ENCODE data around the gene DCTPP1.
"Not testable (repeated sequence)": the region's sequence is repeated elsewhere in the genome, so short reads cannot be mapped to it uniquely, and the experiment has no call there.

Gene DCTPP1

DNA sequence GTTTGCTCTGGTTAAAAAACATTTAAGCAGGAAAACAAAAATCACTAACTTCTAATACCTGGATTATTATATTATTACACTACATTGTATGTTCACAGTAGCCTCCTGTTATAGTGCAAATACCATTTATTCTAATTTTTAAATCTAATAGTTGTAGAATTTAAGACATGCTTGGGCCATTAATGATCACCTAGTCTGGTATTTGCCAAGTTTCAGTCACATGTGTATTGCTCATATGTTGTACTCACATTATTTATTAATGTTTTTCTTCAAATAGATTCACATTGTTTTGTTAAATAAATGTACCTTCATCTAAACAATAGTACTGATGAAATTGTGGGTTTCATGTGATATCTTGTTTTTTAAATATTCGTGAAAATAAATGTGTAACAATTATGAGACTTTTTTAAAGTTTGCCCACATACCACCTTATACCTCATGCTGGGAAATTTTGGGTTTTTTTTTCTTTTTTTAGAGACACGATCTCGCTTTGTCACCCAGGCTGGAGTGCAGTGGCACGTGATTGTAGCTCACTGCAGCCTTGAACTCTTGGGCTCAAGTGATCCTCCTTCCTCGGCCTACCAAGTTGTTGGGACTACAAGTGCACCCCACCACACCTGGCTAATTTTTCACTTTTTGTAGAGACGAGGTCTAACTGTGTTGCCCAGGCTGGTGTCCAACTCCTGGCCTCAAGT, 16.6 kb downstream of the DCTPP1 start:
- DNase-seq: no peak

DNA sequence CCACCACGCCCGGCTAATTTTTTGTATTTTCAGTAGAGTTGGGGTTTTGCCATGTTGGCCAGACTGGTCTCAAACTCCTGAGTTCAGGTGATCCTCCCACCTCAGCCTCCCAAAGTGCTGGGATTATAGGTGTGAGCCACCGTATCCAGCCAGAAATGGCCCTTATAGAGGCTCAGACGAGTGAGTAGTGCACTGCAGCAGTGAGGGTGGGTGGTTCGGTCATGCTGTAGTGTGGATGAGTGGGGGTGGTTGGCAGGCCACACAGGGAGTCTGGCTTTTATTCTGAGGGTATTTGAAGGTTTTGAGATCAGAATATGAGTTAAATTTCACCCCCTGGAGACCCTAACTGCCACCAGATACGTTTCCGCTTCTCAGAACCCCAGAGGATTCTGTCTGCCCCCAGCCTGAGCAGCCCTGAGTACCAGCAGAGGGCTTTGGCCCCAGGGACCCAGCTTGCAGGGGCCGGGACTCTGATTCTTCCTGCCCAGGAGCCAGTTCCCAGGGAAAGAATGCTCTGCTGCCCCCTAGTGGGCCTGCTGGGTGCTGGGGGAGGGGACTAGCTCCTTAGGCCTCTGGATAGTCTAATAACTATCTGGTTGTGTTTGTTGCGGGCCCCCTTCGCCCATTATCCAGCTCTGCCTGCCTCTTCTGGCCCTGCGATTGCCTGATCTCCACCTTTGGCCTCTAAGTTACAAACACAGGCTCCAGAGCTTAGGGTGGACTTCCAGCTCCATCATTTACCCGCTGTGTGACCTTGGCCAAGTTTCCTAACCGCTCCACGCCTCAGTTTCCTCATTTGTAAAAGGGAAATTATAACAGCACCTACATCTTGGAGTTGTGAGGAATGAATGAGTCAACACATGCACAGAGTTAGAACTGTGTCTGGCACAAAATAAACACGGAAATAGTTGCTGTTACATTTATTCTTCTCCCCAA, 20.4 kb downstream of the DCTPP1 start:
- DNase-seq: peak in 13 of 14 donors; percentile 16 to 90 (median 81)

DNA sequence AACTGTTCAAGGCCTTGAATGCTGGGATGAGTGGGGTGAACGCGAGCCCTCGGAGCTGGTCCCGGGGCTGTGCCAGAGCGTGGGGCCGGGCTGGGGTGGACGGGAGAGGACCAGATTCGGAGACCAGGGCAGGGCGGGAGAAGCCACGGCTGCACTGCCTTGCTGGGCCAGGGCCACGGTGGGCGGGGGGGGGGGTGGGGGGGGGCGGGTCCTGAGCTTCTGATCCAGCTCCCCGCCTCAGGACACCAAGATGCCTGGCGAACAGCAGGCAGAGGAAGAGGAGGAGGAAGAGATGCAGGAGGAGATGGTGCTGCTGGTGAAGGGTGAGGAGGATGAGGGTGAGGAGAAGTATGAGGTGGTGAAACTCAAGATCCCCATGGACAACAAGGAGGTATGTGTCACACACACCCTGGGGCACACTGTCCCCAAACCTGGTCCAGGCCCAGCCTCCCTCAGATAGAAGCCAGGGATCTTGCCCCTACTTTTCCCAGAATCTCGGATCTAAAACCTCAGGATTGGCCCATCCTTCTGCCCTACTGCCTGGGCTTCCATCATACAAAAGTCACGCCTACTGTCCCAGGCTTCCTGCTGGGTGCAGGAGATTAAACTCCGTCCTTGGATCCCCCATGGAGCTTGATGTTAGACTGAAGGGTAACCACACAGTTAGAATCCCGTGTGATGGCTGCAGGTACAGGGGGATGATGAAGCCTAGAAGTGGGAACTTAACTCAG, 21.9 kb downstream of the DCTPP1 start:
- DNase-seq: peak in 1 of 14 donors; percentile 13

DNA sequence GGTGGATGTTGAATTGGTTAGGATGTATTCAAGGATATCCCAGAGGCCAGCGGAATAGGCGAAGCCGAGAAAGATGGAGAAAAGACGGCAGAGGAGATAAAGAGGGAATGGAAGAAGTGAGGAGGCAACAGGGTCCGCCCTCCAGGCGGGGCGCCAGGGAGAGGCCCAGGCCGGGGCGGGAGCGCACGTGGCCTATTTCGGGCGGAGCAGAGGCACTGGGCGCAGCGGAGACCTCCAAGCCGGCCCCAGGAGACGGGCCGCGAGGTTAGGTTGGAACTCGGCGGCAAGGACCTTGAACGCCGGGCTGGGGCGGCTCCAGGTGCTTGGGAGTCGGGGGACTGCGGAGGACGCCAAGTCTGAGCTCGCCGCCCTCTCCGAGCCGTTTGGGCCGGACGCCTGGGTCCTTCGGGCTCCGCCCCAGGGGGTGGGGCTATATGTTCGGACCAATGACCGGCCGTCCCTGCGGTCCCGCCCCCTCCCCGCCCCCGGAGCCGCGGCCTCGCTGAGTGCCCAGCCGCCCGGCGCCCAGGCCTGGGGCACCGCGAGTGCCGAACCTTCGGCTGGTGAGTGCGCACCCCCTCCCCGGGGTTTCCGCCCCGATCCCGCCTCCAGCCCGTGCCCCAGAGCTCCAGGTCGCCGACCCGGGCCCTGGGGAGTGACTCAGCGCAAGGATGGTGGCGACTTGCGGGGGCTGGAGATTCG, 22.6 kb downstream of the DCTPP1 start, which contains the start of gene ZNF771:
Gene ZNF771 (plus strand): TSS at position 505 of the 702 bp plus-strand sequence. CDS start 448 bp downstream, outside the sequence.
- peak in 13 of 14 donors; percentile 44 to 93 (median 87) for DNase-seq

DNA sequence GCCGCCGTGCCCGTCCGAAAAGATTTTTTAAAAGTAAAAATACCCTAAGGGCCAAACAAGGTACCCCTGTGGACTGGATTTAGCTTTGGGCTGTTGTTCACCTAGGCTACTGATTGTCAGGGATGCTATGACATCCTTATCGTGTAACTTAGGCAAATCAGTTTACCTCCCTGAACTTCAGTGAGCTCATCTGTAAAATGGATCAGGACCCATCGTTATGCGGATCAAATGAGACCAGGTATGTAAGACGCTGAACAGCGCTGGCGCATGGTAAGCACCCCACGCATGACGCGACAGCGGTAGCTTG, 23.1 kb downstream of the DCTPP1 start:
- DNase-seq: no peak

DNA sequence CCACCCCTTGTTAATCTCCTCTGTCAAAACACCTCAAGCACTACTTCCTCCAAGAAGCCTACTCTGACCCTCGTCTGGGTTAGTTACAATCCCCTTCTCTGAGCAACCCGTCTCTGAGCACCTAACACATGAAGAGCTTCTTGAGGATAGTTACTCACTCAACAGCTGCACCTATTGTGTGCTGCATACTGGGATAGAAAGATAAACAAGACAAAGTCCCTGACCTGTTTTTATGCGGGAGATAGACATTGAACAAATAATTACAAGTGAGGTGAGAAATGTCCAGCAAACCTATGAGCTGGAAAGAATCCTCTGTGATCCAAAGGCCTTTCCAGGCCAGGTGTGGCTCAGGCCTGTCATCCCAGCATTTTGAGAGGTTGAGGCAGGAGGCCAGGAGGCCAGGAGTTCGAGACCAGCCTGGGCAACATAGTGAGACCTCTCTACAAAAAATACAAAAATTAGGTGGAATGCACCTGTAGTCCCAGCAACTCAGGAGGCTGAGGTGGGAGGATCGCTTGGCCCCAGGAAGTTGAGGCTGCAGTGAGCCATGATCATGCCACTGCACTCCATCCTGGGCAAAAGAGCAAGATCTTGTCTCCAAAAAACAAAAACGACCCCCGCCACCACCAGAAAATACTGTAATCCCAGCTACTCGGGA, 27.9 kb downstream of the DCTPP1 start:
- no peak for DNase-seq

DNA sequence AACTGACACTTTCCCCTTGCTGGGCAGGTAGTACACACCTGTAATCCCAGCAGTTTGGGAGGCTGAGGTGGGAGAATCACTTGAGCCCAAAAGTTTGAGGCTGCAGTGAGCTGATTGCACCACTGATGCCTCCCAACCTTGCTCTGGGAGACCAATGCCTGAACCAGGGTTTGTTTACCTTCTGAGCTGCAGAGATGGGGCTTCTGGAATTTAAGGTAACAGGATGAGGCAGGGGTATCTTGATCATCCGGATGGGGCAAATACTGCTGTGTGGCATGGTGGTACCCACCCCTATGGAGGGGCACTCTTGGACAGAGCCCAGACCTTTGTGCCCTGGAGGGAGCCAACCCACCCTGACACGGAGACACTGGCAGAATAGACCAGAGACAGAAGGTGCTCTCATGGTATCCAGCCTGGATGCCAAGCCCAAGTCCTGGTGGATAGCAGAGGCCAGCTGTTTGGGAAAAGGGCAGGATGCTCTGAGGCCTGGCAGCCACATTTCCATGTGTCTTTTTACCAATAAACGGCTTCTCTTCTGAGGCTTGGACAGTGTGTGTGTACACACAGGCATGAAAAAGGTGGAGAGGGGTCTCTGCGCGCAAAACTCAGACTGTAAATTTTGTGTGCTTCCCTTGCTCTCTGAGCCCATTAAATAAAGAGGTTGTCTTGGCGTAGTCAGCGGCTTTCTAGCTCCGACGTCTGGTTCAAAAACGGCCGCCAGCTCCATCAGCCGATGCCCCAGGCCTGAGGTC, 30.2 kb downstream of the DCTPP1 start:
- no peak for DNase-seq

DNA sequence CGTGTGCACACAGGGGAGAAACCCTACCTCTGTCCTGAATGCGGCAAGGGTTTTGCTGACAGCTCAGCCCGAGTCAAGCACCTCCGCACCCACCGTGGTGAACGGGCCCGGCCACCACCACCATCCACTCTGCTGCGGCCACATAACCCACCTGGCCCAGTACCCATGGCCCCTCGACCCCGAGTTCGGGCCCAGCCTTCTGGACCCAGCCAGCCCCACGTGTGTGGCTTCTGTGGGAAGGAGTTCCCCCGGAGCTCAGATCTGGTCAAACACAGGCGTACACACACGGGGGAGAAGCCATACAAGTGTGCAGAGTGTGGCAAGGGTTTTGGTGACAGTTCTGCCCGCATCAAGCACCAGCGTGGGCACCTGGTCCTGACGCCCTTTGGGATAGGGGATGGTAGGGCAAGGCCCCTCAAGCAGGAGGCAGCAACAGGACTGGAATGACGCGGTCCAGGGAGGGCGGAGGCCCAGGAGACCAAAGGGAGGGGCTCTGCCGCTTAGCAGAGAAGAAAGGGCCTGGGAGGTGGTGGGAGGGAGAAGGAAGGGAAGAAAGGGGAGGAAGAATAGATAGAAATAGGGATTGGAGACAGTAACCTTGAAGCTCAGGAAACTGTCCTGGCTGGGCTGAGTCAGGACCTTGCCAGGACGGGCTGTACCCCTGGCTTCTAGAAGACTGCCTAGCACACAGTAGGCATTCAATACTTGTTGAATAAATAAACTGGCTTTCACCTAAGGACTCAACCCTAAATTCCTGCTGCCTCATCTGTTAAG, 31.0 kb downstream of the DCTPP1 start:
- no peak for DNase-seq

DNA sequence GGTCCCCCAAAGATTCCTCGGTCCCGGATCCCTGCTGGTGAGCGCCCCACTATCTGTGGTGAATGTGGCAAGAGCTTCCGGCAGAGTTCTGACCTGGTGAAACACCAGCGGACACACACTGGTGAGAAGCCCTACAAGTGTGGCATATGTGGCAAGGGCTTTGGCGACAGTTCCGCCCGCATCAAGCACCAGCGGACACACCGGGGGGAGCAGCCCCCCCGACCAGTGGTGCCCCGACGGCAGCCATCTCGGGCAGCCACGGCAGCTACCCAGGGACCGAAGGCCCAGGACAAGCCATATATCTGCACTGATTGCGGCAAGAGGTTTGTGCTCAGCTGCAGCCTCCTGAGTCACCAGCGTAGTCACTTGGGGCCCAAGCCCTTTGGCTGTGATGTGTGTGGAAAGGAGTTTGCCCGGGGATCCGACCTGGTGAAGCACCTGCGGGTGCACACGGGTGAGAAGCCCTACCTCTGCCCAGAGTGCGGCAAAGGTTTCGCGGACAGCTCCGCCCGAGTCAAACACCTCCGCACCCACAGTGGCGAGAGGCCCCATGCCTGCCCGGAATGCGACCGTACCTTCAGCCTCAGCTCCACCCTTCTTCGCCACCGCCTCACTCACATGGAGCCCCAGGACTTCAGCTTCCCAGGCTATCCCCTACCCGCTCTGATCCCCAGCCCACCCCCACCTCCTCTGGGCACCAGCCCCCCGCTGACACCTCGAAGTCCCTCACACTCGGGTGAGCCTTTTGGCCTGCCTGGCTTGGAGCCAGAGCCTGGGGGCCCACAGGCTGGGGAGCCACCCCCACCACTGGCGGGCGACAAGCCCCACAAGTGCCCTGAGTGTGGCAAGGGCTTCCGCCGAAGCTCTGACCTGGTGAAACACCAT, 31.8 kb downstream of the DCTPP1 start:
- no peak for DNase-seq

DNA sequence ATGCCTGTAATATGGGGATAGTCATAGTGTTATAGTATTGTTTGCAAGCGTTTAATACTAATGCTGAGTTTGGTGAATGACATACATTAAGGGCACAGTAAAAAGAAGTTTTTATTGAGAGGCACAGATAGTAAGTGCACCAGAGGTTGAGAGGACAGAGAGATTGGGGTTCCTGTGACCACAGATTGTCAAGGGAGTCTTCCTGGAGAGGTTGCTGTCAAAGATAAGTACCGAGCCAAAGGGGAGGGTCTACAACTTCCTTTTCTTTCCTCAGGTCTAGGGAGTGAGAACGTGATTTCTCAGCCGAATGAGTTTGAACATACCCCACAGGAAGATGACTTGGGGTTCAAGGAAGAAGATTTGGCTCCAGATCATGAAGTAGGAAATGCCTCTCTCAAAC, 32.8 kb downstream of the DCTPP1 start:
- no peak for DNase-seq

DNA sequence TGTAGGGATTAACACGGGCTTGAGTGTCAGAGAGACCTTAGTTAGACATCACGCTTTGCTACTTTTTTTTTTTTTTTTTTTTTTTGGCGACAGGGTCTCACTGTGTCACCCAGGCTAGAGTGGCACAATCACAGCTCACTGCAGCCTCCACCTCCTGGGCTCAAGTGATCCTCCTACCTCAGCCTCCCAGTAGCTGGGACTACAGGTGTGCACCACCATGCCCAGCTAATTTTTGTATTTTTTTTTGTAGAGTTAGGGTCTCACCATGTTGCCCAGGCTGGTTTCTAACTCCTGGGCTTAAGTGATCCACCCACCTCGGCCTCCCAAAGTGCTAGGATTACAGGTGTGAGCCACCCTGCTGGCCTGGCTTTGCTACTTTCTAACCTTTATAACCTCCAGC, 33.2 kb downstream of the DCTPP1 start:
- DNase-seq: not testable (repeated sequence)

DNA sequence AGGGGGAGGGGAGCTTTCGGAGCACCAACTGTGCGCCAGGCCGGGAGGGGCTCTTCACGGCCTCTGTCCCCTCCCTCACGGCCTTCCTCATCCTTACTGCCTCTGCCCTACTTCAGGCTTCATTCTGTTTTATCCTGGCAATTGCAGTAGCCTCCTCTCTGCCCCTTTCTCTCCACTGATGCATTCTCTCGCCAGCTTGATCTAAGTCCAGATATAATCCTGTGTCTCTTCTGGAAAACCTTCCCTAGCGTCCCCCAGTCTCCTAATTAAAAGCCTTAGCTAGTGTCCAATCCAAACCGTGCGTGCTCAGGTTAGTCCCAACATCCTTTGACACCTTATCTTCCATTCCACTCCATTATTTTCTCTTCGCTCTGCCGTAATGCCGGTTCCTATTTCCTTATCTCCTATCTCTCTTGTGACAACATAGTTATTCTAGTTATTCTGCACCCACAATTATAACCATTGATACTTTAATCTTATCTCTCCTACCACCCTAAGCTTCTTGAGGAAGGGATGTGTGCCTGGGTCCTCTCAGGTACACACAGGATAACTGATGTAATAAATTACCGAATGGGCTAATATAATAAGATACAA, 33.7 kb downstream of the DCTPP1 start:
- no peak for DNase-seq

DNA sequence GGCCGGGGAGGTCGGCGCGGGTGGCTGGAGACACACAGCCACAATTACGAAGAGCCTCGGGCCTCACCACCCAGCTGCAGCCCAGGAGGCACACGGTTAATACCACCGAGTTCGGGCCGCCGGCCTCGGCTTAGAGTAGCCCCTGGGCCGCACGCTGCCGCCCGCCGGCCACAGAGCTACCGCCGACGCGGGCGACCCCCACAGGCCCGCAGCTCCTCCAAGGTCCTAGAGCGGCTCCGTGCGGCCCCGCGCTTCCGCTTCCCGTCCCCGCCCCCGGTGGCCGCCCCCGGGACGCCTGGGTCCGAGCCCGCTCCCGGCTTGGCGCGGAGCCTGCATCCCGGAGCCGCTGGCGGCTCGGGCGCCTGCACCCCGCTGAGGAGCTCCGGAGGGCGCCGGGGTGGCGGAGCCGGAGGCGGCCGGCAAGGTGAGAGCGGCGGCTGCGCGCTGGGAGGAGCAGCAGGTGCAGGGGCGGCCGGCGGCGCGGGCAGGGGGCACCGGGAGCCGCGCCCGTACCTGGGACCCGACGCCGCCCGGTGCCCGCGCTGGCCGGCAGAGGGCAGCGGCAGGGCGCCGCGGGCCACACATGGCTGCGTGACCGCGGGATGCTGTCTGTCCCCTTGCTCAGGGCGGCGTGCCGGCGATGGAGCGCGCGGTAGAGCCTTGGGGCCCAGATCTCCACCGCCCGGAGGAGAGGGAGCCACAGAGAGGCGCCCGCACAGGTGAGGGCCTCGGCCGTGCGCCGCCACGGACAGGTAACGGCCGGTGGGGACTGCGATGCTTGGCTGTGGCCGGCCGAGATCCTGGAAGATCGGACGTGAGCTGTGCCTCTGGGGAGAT, 34.5 kb downstream of the DCTPP1 start, which contains the start of gene ZNF48:
Gene ZNF48 (plus strand): TSS at position 266 of the 837 bp plus-strand sequence. CDS start 375 bp downstream, at position 641.
- peak in 13 of 14 donors; percentile 42 to 92 (median 76) for DNase-seq

DNA sequence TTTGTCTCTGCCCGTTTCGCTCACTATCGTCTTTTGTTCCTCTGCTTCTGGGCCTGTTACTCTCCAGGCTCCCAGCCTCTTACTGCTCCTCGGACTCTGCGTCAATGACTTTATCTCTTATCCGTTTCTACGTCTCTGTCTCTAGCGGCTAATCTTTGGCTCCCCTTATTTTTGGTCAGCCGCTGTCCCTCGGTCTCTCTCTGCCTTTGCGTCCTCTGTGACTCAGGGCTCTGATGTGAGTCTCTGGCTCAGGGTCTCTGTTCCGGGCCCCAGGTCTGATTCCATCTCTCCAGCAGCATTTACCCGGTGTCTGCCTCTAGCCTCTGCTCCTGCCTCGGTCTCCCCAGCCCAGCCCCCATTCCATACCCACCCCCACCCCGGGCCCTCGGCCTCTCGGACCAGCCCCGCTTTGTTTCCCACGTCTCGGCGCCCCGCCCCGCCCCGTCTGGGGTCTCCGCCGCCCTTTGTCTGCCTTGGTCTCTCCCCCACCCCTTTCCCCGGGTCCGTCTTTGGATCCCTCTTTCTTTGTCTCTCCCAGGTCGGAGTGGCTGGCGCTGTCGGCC, 35.2 kb downstream of the DCTPP1 start:
- DNase-seq: peak in 1 of 14 donors; percentile 52

DNA sequence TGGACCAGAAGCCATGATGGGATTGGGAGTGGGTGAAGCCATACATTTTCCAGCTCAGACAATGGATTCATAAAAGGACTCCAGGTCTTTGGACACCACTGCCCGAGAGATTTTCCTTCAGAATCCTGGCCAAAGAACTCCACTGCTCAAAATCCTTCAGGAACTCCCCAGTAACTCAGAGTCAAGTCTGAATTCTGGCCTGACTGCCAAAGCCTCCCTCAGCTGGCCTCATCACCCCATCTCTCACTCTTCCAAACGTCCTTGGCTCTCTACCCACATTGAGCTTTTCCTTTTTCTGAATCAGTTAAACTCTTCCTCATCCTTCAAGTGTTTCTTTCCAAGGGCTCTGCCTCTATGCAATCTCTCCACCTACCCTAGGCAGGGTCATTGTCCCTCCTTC, 46.3 kb downstream of the DCTPP1 start:
- DNase-seq: no peak

DNA sequence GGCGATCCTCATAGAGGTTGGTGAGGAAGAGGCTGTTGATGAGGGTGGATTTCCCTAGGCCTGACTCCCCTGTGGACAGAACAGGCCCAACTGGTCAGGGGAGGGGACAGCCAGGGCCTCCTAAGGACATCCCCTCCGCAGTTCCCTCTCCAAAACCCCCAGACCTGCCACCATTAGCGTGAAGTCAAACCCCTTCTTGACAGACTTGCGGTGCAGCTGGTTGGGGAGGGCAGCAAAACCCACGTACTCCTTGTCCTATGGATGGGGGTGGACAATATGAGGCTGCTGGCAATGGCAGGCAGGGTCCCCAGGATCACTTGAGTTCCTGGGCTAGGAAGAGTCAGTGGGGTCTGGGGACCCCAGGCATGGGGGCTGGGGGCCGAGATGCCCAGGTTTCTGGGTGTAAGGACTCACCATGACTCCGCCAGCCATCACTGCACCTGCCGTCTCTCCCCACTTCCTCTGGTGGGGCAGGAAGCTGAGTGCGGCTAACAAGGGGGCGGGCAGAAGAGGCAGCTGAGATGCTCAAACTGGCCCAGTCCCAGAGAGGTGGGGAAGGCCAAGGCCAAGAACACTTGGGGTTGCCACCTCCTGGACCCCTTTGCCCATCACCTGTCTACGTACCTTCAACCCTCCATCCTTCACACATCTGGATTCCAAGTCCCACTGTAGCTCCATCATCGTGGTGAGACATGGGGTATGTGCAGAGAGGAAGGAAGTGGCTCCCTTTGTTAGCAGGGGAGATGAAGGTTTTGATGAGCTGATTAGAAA, 47.5 kb downstream of the DCTPP1 start, which contains the start of gene SEPTIN1:
Gene SEPTIN1 (minus strand): TSS at position 451 of the 771 bp plus-strand sequence. CDS start 19 bp downstream, at position 432.
- DNase-seq: no peak
